ENCODE data around the gene KRT17.
"Not testable (repeated sequence)": the region's sequence is repeated elsewhere in the genome, so short reads cannot be mapped to it uniquely, and the experiment has no call there.

Gene KRT17

GRCh38 chr17:41635121-41636097, 11.0 kb upstream of the KRT17 start:
- H3K4me3 ChIP-seq (ENCODE audit: low read depth, low read length): no peak overlapping the region

- no peak overlapping the region for H3K4me3 ChIP-seq (ENCODE audit: low read depth, low read length)
Observed at GRCh38 chr17:41634639-41635038, 10.3 kb upstream of the KRT17 start.

GRCh38 chr17:41633556-41634199, 9.3 kb upstream of the KRT17 start:
- H3K4me3 ChIP-seq (ENCODE audit: low read depth, low read length): no peak overlapping the region

GRCh38 chr17:41632482-41633105, 8.2 kb upstream of the KRT17 start:
- H3K4me3 ChIP-seq (ENCODE audit: low read depth, low read length): no peak overlapping the region

- no peak overlapping the region for H3K4me3 ChIP-seq (ENCODE audit: low read depth, low read length)
Observed at GRCh38 chr17:41631898-41632285, 7.5 kb upstream of the KRT17 start.

GRCh38 chr17:41631025-41631897, 6.9 kb upstream of the KRT17 start:
- H3K4me3 ChIP-seq (ENCODE audit: low read depth, low read length): no peak overlapping the region

GRCh38 chr17:41629826-41630670, 5.7 kb upstream of the KRT17 start:
- H3K4me3 ChIP-seq (ENCODE audit: low read depth, low read length): no peak overlapping the region

- H3K4me3 ChIP-seq (ENCODE audit: low read depth, low read length): no peak overlapping the region
Observed at GRCh38 chr17:41629316-41629715, 4.9 kb upstream of the KRT17 start.

GRCh38 chr17:41628621-41629255, 4.4 kb upstream of the KRT17 start:
- not testable (repeated sequence) for H3K4me3 ChIP-seq (ENCODE audit: low read depth, low read length)

- H3K4me3 ChIP-seq (ENCODE audit: low read depth, low read length): not testable (repeated sequence)
Observed at GRCh38 chr17:41628073-41628370, 3.6 kb upstream of the KRT17 start.

GRCh38 chr17:41627316-41628072, 3.1 kb upstream of the KRT17 start:
- H3K4me3 ChIP-seq (ENCODE audit: low read depth, low read length): no peak overlapping the region

GRCh38 chr17:41626914-41627295, 2.5 kb upstream of the KRT17 start:
- H3K4me3 ChIP-seq (ENCODE audit: low read depth, low read length): not testable (repeated sequence)

- H3K4me3 ChIP-seq (ENCODE audit: low read depth, low read length): not testable (repeated sequence)
Observed at GRCh38 chr17:41626028-41626913, 1.9 kb upstream of the KRT17 start.

- no peak overlapping the region for H3K4me3 ChIP-seq (ENCODE audit: low read depth, low read length)
Observed at GRCh38 chr17:41625602-41626001, 1.2 kb upstream of the KRT17 start.

GRCh38 chr17:41623184-41623861, 1.1 kb downstream of the KRT17 start:
- not testable (repeated sequence) for H3K4me3 ChIP-seq (ENCODE audit: low read depth, low read length)

GRCh38 chr17:41622340-41623183, 1.8 kb downstream of the KRT17 start:
- not testable (repeated sequence) for H3K4me3 ChIP-seq (ENCODE audit: low read depth, low read length)
